ENCODE measurements around the gene ARHGDIA.

The ARHGDIA gene

GRCh38 chr17:81905993-81906392, 34.9 kb upstream of the ARHGDIA start:
- DNase-seq = no peak

GRCh38 chr17:81905424-81905875, 34.3 kb upstream of the ARHGDIA start:
- no peak for DNase-seq

GRCh38 chr17:81904600-81905423, 33.7 kb upstream of the ARHGDIA start:
- no peak for DNase-seq

- no peak for DNase-seq
These were observed 32.9 kb upstream of the ARHGDIA start for GRCh38 chr17:81903896-81904599.

- DNase-seq = no peak
These were observed 32.3 kb upstream of the ARHGDIA start for GRCh38 chr17:81903415-81903831.

- no peak for DNase-seq
These were observed 31.7 kb upstream of the ARHGDIA start for GRCh38 chr17:81902653-81903414.

- DNase-seq = no peak
These were observed 31.0 kb upstream of the ARHGDIA start, which contains the start of gene NPB for GRCh38 chr17:81902023-81902652. NPB (plus strand) TSS chr17:81902238; CDS start chr17:81902278, 40 bp downstream.

GRCh38 chr17:81901167-81902022, 30.3 kb upstream of the ARHGDIA start:
- no peak for DNase-seq

- no peak for DNase-seq
These were observed 29.2 kb upstream of the ARHGDIA start for GRCh38 chr17:81900181-81900820.

- DNase-seq = no peak
These were observed 28.5 kb upstream of the ARHGDIA start for GRCh38 chr17:81899514-81900166.

- DNase-seq = no peak
These were observed 27.7 kb upstream of the ARHGDIA start for GRCh38 chr17:81898885-81899284.

- DNase-seq = no peak
These were observed 27.1 kb upstream of the ARHGDIA start for GRCh38 chr17:81898029-81898866.

GRCh38 chr17:81895400-81895799, 24.3 kb upstream of the ARHGDIA start:
- DNase-seq = no peak

GRCh38 chr17:81891303-81891552, 20.1 kb upstream of the ARHGDIA start:
- no peak for DNase-seq

- no peak for DNase-seq
These were observed 19.5 kb upstream of the ARHGDIA start for GRCh38 chr17:81890447-81891302.

- DNase-seq = no peak
These were observed 18.5 kb upstream of the ARHGDIA start for GRCh38 chr17:81889602-81890001.

- no peak for DNase-seq
These were observed 18.0 kb upstream of the ARHGDIA start for GRCh38 chr17:81888988-81889595.

- no peak for DNase-seq
These were observed 17.2 kb upstream of the ARHGDIA start for GRCh38 chr17:81888105-81888987.

Measured in NCI-H1694 (cell line).